ENCODE measurements around the gene MPDZ.

Gene MPDZ

GRCh38 chr9:13175732-13176131 is 103.8 kb downstream of the MPDZ start:
- TF ChIP-seq ZNF274 (IDR thresholded peaks at IDR 0.05; ENCODE audit: low read depth, low read length) = no peak

GRCh38 chr9:13174906-13175639 is 104.4 kb downstream of the MPDZ start:
- TF ChIP-seq ZNF274 (IDR thresholded peaks at IDR 0.05; ENCODE audit: low read depth, low read length) = no peak
- no peak overlapping the region for H3K4me3 ChIP-seq (ENCODE audit: low read length)

More at GRCh38 chr9:13175732-13176131, 103.8 kb downstream of the MPDZ start:
- H3K4me3 ChIP-seq (ENCODE audit: low read length) = no peak overlapping the region

GRCh38 chr9:13173553-13173952 is 105.9 kb downstream of the MPDZ start:
- H3K4me3 ChIP-seq (ENCODE audit: low read length) = no peak overlapping the region
- TF ChIP-seq ZNF274 (IDR thresholded peaks at IDR 0.05; ENCODE audit: low read depth, low read length) = no peak

GRCh38 chr9:13171261-13171660 is 108.2 kb downstream of the MPDZ start:
- H3K4me3 ChIP-seq (ENCODE audit: low read length) = no peak overlapping the region
- TF ChIP-seq ZNF274 (IDR thresholded peaks at IDR 0.05; ENCODE audit: low read depth, low read length) = no peak

GRCh38 chr9:13166996-13167395 is 112.5 kb downstream of the MPDZ start:
- no peak for TF ChIP-seq ZNF274 (IDR thresholded peaks at IDR 0.05; ENCODE audit: low read depth, low read length)
- H3K4me3 ChIP-seq (ENCODE audit: low read length) = no peak overlapping the region

- TF ChIP-seq ZNF274 (IDR thresholded peaks at IDR 0.05; ENCODE audit: low read depth, low read length) = no peak
- H3K4me3 ChIP-seq (ENCODE audit: low read length) = no peak overlapping the region
Observed at GRCh38 chr9:13165956-13166355, 113.5 kb downstream of the MPDZ start.

- TF ChIP-seq ZNF274 (IDR thresholded peaks at IDR 0.05; ENCODE audit: low read depth, low read length) = no peak
- no peak overlapping the region for H3K4me3 ChIP-seq (ENCODE audit: low read length)
Observed at GRCh38 chr9:13165236-13165945, 114.1 kb downstream of the MPDZ start.

GRCh38 chr9:13163946-13164345 is 115.5 kb downstream of the MPDZ start:
- no peak for TF ChIP-seq ZNF274 (IDR thresholded peaks at IDR 0.05; ENCODE audit: low read depth, low read length)
- H3K4me3 ChIP-seq (ENCODE audit: low read length) = no peak overlapping the region

- no peak overlapping the region for H3K4me3 ChIP-seq (ENCODE audit: low read length)
- TF ChIP-seq ZNF274 (IDR thresholded peaks at IDR 0.05; ENCODE audit: low read depth, low read length) = no peak
Observed at GRCh38 chr9:13163287-13163686, 116.2 kb downstream of the MPDZ start.

GRCh38 chr9:13160051-13160450 is 119.4 kb downstream of the MPDZ start:
- H3K4me3 ChIP-seq (ENCODE audit: low read length) = no peak overlapping the region
- TF ChIP-seq ZNF274 (IDR thresholded peaks at IDR 0.05; ENCODE audit: low read depth, low read length) = no peak

GRCh38 chr9:13158986-13159385 is 120.5 kb downstream of the MPDZ start:
- no peak for TF ChIP-seq ZNF274 (IDR thresholded peaks at IDR 0.05; ENCODE audit: low read depth, low read length)
- no peak overlapping the region for H3K4me3 ChIP-seq (ENCODE audit: low read length)

- no peak overlapping the region for H3K4me3 ChIP-seq (ENCODE audit: low read length)
- TF ChIP-seq ZNF274 (IDR thresholded peaks at IDR 0.05; ENCODE audit: low read depth, low read length) = no peak
Observed at GRCh38 chr9:13151489-13151888, 128.0 kb downstream of the MPDZ start.

- TF ChIP-seq ZNF274 (IDR thresholded peaks at IDR 0.05; ENCODE audit: low read depth, low read length) = no peak
- no peak overlapping the region for H3K4me3 ChIP-seq (ENCODE audit: low read length)
Observed at GRCh38 chr9:13149454-13149853, 130.0 kb downstream of the MPDZ start.

GRCh38 chr9:13146840-13147239 is 132.7 kb downstream of the MPDZ start:
- no peak for TF ChIP-seq ZNF274 (IDR thresholded peaks at IDR 0.05; ENCODE audit: low read depth, low read length)
- H3K4me3 ChIP-seq (ENCODE audit: low read length) = no peak overlapping the region

GRCh38 chr9:13145340-13145739 is 134.2 kb downstream of the MPDZ start:
- H3K4me3 ChIP-seq (ENCODE audit: low read length) = no peak overlapping the region
- no peak for TF ChIP-seq ZNF274 (IDR thresholded peaks at IDR 0.05; ENCODE audit: low read depth, low read length)

All from GM08714 (cell line).